ENCODE data around the gene PCYOX1L.
"Not testable (repeated sequence)": the region's sequence is repeated elsewhere in the genome, so short reads cannot be mapped to it uniquely, and the experiment has no call there.

The PCYOX1L gene

DNA sequence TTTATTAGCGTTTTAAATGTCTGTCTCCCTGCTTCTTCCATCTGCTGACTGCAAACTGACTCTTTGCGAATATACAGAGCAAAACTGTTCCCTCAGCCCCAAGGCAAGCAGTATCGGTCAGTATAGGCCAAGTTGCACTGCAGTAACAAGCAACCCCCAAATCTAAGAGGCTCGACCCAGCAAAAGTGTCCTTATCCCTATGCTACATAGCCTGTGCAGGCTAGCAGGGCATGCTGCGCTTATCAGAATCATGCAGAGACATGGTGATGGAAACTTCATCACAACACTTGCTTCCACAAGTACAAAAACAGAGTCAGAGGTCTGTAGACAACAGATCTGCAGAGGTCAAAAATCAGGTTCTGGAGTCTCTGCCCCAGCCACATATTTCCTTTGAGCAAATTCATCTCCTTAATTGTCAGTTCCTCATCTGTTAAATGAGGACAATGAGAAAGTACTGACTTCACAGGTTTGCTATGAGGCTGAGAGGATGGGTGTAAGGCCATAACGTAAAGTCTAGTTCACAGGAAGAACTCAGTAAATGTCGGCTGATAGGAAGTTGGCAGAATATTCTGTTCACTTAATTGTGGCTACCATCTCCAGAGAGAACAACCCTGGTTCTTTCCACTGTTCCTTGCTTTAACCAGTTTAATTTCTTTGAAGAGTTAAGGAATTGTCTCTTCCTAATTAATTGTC, 30.8 kb downstream of the PCYOX1L start:
- peaks cover 6% of the 10 kb centered on the region; the same call in 1 of the 2 replicates for H3K27me3 ChIP-seq (ENCODE audit: insufficient read depth, low read length)
- H3F3A ChIP-seq (ENCODE audit: insufficient read depth, low read length), result no peaks in the 10 kb centered on the region
- no peaks in the 10 kb centered on the region for H4K20me1 ChIP-seq (ENCODE audit: insufficient read depth, low read length)
- no peaks in the 10 kb centered on the region for H3K4me1 ChIP-seq (ENCODE audit: insufficient read depth, low read length, severe bottlenecking)
- H3K4me2 ChIP-seq (ENCODE audit: low read length), result no peak overlapping the region
- no peak overlapping the region for H3K4me3 ChIP-seq (ENCODE audit: low read depth, low read length, poor library complexity, severe bottlenecking)
- H2AFZ ChIP-seq (ENCODE audit: low read length), result no peak overlapping the region
- H3K36me3 ChIP-seq (ENCODE audit: insufficient read depth, low read length), result no peaks in the 10 kb centered on the region
- H3K9me3 ChIP-seq (ENCODE audit: low read length), result no peaks in the 10 kb centered on the region
- H3K9me2 ChIP-seq (ENCODE audit: low read depth, low read length), result no peaks in the 10 kb centered on the region
- no peak overlapping the region for H3K27ac ChIP-seq (ENCODE audit: low read depth, low read length, poor library complexity, severe bottlenecking)
- no peaks in the 10 kb centered on the region for H3K79me2 ChIP-seq (ENCODE audit: insufficient read depth, low read length)
- TF ChIP-seq, protein P1, sequence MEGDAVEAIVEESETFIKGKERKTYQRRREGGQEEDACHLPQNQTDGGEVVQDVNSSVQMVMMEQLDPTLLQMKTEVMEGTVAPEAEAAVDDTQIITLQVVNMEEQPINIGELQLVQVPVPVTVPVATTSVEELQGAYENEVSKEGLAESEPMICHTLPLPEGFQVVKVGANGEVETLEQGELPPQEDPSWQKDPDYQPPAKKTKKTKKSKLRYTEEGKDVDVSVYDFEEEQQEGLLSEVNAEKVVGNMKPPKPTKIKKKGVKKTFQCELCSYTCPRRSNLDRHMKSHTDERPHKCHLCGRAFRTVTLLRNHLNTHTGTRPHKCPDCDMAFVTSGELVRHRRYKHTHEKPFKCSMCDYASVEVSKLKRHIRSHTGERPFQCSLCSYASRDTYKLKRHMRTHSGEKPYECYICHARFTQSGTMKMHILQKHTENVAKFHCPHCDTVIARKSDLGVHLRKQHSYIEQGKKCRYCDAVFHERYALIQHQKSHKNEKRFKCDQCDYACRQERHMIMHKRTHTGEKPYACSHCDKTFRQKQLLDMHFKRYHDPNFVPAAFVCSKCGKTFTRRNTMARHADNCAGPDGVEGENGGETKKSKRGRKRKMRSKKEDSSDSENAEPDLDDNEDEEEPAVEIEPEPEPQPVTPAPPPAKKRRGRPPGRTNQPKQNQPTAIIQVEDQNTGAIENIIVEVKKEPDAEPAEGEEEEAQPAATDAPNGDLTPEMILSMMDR (IDR thresholded peaks at IDR 0.05; ENCODE audit: low read length), result no peak
- no peak for TF ChIP-seq EZH2 (IDR thresholded peaks at IDR 0.05; ENCODE audit: borderline replicate concordance, low read length)
- H3K9ac ChIP-seq (ENCODE audit: low read length), result no peak overlapping the region

DNA sequence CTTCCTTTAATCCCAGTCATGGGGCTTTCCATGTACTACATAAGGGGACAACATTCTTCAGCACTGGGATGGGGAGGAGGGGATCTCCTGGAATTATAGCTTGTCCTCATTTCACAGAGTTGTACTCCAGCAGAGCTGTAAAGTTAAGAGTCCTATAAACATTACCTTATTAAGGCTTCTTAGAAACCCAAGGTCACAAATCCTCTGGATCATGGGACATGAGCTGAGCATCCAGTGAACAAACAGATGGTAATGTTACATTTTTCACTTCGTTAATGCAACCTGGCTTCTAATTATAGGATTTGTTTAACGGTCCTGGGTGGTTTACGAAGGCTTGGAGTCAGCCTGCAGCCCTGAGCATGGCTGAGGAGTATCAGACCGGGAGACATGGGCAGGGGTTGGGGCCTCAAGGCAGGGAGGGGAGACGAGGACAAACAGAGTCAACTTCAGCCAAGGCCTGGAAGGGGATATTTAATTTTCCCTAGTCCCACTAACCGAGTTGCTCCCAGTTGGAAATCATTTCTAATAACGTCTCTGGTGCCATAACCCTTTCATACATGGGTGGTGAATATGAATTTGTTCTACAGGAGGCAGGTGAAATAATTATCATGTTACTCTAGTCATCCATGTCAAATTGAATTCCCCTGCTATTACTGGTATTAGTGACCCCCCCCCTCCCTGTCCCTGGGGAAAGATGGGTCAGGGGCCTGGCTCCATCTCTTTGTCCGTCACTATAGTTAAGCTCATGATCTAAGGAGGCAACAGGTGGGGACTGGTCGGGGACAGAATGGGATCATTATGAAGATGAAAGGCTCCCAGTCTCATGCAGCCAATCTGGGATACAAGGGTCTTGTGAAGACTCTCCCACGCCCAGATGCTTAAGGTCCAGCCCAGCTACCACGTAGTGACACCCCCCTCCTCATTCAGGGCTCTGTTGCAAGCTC, 32.0 kb downstream of the PCYOX1L start:
- Histone ChIP-seq H3K4me1 (ENCODE audit: insufficient read depth, low read length, severe bottlenecking) (no peaks in the 10 kb centered on the region), H3K27me3 (ENCODE audit: insufficient read depth, low read length) (peaks cover 9% of the 10 kb centered on the region; the same call in 1 of the 2 replicates), H4K20me1 (ENCODE audit: insufficient read depth, low read length) (no peaks in the 10 kb centered on the region), H3K4me3 (ENCODE audit: low read depth, low read length, poor library complexity, severe bottlenecking) (no peak overlapping the region), H3K9me3 (ENCODE audit: low read length) (no peaks in the 10 kb centered on the region), H3K27ac (ENCODE audit: low read depth, low read length, poor library complexity, severe bottlenecking) (no peak overlapping the region), H3K36me3 (ENCODE audit: insufficient read depth, low read length) (no peaks in the 10 kb centered on the region), H3K9ac (ENCODE audit: low read length) (no peak overlapping the region), H3K9me2 (ENCODE audit: low read depth, low read length) (no peaks in the 10 kb centered on the region), H2AFZ (ENCODE audit: low read length) (no peak overlapping the region), H3K79me2 (ENCODE audit: insufficient read depth, low read length) (no peaks in the 10 kb centered on the region), H3K4me2 (ENCODE audit: low read length) (no peak overlapping the region), H3F3A (ENCODE audit: insufficient read depth, low read length) (no peaks in the 10 kb centered on the region)
- no peak for TF ChIP-seq EZH2 (IDR thresholded peaks at IDR 0.05; ENCODE audit: borderline replicate concordance, low read length)
- TF ChIP-seq, protein P1 (IDR thresholded peaks at IDR 0.05; ENCODE audit: low read length), result no peak

DNA sequence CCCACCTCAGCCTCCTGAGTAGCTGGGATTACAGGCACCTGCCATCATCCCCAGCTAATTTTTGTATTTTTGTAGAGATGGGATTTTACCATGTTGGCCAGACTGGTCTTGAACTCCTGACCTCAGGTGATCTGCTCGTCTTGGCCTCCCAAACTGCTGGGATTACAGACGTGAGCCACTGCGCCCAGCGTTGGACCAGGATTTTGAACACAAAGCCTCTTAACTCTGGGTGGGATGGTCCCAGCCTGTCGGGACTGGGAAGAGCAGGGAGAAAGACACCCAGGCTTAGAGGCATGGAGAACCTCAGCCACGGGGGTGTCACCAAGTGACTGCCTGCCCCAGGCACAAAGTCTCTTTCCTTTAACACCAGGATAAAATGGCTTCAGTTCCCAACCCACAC, 33.2 kb downstream of the PCYOX1L start:
- not testable (repeated sequence) for H3K27me3 ChIP-seq (ENCODE audit: insufficient read depth, low read length); H3F3A ChIP-seq (ENCODE audit: insufficient read depth, low read length); H3K79me2 ChIP-seq (ENCODE audit: insufficient read depth, low read length); H3K4me2 ChIP-seq (ENCODE audit: low read length); H4K20me1 ChIP-seq (ENCODE audit: insufficient read depth, low read length); H3K36me3 ChIP-seq (ENCODE audit: insufficient read depth, low read length); H3K9ac ChIP-seq (ENCODE audit: low read length); H3K9me2 ChIP-seq (ENCODE audit: low read depth, low read length); H3K9me3 ChIP-seq (ENCODE audit: low read length); H3K4me1 ChIP-seq (ENCODE audit: insufficient read depth, low read length, severe bottlenecking); H2AFZ ChIP-seq (ENCODE audit: low read length); H3K27ac ChIP-seq (ENCODE audit: low read depth, low read length, poor library complexity, severe bottlenecking); H3K4me3 ChIP-seq (ENCODE audit: low read depth, low read length, poor library complexity, severe bottlenecking)

Data from OCI-LY1 (cell line).